ENCODE results near the gene EPB41L2.
"Not testable (repeated sequence)": the region's sequence is repeated elsewhere in the genome, so short reads cannot be mapped to it uniquely, and the experiment has no call there.

Gene EPB41L2

DNA sequence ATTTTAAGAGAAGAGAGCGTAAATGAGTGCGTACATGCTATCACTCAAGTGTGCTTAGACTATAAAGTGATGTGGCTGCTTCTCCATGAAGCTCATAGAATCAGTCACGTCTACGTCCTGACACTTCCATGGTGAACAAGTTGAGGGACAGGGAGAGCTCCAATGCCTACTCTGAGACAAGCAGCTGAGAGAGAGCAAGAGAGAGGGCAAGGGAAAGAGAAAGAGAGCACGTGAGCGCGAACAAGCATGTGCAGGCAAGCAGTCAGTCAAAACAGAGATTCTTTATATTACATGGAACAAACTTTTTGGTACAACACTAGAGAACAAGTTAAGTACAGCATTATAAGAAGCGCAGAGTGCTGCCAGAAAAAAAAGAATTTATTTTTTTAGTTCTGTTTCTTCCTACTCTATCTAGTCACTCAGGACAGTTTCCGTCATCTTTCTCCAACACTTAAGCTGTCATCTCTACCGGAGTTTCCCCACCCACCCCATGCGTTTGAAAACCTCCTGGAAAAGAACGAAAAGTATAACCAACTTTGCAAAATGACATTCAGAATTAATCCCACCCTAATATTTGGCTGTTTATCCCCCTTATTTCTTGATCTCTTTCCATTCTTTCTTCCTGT is 61.8 kb downstream of the EPB41L2 start:
- DNase-seq, result peak; percentile 62

DNA sequence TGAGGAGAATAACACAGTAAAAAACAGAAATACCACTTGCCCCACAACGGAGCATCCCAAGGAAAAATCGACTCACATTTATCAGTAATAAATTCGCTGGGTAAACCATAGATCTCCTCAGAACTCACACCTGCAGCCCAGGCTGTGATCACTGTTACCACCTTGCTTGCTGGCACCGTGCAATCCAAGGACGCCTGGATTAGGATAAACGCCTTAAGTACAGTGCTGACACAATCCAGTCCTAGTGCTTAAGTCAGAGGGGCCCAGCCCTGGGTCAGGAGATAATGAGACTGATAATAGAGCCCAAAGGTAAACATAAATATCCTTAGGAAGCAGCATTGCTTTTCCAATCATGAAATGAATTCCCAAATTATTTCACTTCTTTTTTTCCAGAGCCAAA is 62.5 kb downstream of the EPB41L2 start:
- DNase-seq, result peak; percentile 40

DNA sequence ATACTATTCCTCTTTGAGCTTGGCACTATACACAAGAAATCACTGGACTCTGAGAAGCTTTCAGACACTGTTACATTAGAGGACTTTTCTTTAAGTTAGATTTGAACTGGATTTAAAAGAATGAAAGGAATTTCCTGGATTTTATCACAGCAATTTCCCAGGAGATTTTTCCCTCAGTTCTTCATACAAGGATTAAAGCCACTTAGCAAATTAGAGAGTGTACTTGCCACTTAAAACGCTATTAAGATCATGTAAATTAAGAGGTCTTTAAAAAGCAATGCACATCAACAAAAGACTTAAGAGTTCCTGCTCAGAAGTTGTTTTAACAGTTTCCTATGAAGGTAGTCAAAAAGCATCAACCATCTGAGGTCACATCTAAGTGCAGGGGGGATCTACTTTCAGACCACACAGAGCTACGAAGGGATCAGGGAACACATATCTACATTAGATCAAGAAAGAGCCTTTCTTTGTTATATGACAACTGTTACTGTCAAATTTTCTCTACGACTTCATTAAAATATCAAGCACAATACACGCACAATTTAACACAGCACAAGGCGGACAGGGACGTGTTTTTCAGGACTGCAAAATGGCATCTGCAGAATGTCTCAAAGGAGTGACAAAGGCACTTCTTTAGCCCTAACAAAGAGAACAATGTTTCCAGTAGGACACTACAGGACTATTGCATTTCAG is 65.8 kb downstream of the EPB41L2 start:
- peak; percentile 61 for DNase-seq

DNA sequence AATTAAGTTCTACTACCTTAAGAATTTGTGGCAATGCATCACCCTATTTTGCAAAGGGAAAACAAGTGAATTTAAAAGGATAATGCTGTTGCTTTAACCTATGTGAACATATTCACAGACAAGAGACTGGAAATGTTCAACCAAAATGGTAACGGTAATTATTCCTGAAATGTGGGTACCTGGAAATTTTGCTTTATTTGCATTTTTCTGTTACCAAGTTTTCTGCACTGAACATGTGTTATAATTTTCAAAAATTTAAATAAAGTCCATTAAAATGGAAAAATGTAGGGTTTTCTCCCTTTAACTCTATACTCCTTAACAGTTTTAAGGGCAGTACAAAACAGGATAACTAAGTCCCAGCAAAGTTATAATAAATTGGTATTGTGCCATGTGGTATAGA is 66.4 kb downstream of the EPB41L2 start:
- DNase-seq, result no peak

DNA sequence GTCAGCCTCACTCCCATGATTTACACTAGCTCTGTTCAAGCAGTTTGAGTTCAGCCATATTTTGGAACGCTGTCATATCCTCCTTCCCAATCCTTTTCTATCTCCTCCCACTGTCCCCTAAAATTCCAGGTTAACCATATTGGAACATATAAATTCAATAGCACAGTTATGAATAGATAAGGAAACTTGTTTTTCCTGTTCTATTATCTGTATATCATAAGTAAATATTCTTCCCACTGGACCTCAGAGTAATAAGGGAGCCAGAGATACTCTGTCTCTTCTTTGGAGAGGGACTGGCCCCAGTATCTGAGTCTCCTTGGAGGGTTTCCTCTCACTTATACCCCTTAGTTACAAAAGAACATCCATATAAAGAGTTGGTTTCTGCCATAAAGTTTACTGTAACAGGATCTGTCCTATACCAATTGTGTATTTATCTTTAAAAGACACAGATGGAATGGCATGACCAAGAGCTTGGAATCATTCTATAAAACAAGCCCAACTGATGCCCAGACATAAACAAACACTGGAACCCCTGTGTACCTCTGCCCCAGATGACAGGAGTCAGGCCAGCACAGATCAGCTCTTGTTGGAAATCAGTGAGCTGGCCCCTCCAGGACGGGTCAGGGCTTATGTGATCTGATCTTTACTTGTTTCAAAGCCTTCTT is 67.1 kb downstream of the EPB41L2 start:
- DNase-seq, result no peak

DNA sequence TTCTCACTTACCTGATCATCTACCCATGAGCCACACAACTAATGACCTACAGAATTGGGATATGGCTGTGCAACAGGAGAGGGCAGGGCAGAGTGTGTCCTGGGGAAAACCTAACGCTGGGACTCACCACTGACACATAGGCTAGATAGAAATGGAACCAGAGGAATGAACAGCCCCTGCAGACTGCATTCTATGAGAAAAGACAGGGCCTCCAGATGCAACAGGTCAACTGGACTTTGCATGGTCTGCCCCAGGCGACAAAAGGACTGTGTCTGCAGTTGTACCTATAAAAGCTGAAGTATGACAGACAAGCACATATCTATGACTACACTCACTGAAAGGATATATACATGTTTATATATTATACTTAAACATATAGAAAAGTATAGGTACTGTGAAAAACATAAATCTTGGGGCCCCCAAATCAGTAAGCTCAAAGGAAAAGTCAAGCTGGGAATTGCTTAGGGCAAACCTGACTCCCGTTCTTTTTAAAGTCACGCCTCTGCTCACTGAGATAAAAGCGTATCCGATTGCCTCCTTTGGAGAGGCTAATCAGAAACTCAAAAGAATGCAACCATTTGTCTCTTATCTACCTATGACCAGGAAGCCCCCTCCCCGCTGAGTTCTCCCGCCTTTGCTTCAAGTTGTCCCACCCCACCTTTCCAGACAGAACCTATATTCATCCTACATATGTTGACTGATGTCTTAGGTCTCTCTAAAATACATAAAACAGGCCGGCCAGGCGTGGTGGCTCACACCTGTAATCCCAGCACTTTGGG is 68.5 kb downstream of the EPB41L2 start:
- no peak for DNase-seq

DNA sequence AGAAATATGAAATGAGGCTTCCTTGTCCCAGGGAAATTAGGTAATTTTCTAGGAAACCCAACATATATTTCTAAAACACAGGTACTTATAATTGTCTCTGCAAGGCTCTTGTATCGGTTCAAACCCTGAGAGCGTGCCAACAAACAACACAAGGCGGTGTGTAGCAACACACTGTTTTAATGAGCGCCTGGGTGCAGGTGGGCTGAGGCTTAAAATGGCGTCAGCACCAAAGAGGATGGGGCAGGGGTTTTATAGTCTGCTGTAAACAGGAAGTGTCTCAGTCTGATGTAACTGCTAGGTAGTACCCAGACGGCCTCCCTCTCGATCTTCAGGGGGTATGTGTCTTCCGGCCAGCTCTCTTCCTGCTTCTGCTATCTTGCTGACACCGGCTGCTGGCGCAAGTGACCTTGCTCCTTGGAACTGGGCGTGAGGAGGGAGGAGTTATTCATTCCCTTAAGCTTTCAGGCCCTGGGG is 69.7 kb downstream of the EPB41L2 start:
- peak; percentile 92 for DNase-seq

DNA sequence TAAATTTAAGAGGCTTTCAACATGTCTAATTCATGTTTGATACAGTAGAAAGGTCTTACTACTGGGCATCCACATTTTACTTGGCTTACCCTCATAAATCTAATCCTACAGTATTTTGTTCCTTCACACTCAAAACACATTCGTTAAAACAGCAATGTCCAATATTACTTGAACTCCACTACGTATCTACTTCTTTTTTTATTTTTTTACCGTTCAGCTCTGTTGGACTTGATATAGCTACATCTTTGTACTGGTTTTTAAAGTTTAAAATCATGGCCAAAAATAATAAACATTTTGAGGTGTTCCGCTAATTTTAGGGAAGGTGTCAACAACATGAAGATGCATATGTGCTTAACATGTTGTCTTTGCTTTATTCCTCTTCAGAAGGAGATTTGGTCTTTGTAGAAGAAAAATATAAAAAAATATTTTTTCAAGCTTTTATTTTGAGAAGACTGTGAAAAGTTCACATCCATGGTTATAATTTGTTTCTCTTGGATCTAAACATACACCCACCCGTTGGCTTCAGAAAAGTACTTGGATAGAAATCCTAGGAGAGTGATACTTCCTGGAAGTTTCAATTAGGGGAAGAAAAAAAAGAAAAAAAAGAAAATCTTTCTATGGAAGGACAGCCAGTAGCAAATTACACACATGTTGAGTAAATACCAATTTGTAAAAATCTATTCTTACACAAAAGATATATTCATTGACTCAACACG is 71.5 kb downstream of the EPB41L2 start:
- DNase-seq, result no peak

DNA sequence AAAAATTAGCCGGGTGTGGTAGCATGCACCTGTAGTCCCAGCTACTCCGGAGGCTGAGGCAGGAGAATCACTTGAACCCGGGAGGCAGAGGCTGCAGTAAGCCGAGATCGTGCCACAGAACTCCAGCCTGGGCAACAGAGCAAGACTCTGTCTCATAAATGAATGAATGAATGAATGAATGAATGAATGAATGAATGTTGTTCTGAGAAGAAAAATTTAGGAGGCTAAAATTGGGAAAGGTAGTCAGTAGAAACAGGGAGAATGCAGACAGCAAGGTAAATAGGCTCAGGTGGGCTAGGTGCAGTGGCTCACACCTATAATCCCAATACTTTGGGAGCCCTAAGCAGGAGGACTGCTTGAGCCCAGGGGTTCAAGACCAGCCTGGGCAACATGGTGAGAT is 75.5 kb downstream of the EPB41L2 start:
- not testable (repeated sequence) for DNase-seq

DNA sequence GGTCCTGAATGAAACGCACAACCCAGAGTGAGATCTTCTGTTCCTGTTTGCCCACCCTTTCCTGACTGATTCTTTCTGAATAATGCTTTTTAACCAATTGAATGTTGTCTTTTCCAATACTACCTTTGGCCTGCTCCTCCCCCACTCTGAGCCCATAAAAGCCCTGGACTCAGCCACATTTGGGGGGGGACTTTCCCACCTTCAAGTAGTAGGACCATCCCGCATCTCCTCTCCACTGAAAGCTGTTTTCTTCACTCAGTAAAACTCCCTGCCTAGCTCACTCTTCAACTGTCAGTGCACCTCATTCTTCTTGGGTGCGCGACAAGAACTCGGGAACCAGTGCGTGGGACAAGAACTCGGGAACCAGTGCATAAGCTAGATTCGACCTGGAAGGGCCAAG is 77.9 kb downstream of the EPB41L2 start:
- no peak for DNase-seq

DNA sequence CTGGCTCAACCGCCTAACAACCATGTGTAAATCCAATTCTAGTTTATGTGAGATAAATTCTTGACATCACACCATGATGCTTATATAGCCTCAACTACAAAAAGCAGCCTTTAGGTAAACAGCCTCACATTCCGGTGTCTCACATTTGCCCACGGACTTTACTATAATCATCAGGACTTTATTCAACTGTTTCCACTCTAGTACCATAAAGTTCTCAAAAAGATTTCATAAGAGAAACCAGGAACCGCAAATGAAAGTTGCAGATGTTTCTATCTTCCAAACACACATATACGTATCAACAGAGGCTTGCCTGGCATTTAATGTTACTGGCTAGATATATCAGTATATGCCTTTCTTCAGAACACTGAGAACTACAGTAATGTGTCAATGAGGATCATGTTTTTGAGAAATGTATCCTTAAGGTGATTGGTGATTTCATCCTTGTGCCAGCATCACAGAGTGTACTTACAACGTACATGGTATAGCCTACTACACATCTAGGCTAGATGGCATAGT is 80.0 kb downstream of the EPB41L2 start:
- peak; percentile 63 for DNase-seq

DNA sequence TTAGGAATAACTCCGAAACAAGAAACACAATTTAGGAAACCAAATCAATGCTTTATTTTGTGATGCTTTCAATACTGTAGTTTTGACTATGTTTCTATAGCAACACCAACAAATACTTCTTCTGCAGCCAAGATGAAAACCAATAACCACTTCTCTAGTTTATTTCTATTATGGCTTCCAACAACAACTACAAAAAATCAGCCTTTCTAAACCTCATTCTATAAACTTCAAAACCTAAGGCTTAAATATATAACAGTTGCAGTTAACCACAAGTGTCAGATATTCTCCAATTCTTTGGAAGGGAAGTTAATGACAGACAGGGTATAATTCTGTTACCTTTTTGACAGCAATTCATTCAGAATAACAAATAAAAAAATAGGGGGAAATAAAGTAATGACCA is 80.9 kb downstream of the EPB41L2 start:
- DNase-seq, result no peak

DNA sequence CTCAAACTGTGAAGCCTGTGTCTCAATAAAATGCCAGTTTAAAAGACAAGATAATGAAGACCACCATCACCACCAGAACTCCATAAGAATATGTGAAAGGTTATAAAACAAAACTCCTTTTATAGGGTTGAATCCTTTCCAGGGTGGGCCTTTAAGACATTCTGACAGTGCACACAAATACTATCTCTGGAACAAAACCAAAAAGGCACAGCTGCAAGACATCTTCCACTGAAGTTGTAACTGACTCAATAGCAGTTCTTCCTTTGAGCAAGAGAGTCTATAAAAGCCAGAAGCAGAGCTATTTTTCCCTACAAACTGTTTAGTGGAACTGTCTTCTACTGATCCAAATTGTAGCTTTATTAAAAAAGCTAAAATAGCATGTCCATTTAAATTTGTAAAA is 81.6 kb downstream of the EPB41L2 start:
- peak; percentile 72 for DNase-seq

DNA sequence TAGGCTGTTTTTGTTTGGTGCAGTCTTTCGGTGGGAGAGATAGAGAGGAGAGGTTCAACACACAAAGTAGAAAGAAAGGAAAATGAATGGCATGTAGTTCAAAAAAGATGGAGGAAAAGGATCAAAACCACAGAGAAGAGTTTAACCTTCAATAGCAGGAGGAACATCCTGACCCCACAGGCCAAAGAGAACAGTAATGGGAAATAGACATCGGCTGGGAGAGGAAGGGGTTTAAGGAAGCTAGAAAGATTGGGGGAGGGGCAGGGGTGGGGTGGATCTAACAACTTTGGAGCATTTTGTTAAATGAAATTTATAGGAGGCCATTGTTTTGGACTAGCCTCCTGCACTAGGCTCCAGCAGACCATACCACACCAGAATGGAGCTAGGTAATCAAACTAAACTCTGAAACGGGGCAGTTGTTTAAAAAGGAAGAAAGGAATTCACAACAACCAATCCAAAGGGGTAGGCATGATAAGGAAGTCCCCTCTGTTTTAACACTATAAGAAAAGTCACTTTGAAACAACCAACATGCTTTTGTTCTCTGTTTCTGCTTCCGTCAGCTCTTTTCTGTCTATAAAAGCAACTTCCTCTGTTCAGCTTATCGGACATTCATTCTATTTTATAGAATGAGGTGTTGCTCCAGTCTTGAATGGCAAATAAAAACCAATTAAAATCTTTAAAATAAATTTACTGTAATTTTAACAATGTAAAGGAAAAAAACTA is 82.6 kb downstream of the EPB41L2 start:
- DNase-seq, result peak; percentile 87

DNA sequence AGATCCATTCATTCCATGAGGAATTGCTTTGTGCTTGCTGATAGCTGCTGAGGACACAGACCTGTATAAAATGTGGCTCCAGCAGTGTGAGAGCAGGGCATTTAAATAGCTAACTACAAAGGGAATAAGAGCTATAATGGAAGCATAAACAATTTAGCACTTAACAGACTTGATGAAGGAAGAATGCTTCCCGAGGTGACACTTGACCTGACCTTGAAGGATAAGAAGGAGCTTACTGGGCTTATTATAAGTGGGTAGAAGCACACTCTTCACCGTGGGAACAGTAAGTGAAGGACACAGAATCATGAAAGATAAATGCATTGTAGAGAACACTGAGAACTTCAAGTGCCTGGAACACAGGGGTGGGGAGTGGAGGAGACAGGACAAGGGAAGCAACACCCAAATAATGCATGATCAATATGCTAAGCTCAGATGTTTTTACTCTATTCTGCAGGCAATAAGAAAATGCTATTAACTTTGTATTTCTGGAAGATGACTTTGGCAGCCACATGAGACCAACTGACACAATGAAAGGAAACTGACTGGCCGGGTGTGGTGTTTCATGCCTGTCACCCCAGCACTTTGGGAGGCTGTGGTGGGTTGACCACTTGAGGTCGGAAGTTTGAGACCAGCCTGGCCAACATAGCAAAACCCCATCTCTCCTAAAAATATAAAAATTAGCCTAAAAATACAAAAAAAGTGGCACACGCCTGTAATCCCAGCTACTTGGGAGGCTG is 84.2 kb downstream of the EPB41L2 start:
- no peak for DNase-seq

DNA sequence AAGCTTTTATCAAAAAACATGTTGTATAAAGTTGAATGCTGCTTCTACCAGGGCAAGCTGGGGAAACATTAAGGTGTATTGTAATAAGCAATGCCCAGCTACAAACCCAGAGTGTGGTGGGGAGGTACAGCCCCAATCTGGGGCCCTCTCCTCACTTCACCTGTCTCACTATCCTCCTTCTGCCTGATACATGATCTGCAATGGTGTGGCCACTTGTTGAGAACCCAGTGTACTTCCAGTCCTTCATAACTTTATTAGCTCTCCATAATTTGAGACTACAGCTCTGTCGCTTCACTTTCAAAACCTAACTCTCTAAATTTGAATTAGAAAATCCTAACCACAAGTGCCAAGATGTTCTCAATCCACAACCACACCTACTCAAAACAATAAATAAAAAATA is 84.9 kb downstream of the EPB41L2 start:
- DNase-seq, result no peak

DNA sequence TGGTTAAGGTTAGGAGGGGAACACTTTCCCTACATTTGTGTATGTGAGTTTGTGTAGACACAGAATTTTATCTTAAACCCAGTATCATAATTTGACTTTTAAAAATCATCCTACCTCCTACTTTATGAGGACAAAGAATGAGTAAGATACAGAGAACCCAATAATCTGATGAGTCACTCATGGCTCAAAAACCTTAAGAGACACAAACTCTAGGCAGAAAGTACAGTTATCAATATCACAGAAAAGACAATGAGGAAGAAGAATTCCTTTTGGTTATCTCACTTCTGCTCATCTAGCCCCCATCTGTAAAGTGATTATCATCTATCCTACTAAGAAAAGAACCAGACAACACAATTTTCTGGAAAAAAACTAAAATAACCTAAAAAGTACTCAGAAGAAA is 87.7 kb downstream of the EPB41L2 start:
- peak; percentile 36 for DNase-seq

DNA sequence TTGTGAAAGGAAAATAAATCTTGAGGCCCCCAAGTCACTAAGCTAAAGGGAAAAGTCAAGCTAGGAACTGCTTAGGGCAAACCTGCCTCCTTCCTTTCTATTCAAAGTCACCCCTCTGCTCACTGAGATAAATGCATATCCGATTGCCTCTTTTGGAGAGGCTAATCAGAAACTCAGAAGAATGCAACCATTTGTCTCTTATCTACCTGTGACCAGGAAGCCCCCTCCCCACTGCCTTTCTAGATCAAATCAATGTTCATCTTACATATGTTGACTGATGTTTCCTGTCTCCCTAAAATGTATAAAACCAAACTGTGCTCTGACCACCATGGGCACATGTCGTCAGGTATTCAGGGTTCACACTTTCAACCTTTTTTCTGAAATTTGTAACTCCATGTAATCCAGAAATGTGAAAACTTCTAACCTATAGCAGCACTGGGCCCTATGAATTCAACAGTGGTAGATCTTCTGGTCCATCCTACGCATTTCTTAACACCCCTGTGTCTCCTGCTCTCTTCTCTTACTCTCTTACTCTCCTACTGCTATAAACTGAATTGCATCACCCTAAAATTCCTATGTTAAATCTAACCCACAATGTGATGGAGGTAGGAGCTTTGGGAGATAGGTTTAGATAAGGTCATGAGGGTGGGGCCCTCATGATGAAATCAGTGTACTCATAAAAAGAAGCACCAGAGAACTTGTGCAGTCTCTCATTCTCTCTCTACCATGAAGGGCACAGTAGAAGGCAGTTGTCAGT is 89.3 kb downstream of the EPB41L2 start:
- DNase-seq, result peak; percentile 36

DNA sequence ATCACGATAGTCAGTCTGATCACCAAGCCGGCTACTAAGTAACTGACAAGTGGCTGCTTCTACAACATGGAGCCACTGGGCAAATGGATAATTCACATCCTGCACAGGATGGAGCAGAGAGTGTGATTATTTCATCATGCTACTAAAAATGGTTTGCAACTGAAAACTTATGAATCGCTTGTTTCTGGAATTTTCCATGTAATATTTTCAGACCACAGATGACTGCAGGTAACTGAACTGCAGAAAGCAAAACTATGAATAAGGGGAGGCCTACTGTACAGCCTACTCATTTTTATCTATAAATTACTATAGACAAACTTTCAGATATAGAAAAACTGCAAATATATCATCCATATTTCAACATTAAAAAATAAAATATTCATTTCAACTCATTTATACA is 91.5 kb downstream of the EPB41L2 start:
- DNase-seq, result no peak

DNA sequence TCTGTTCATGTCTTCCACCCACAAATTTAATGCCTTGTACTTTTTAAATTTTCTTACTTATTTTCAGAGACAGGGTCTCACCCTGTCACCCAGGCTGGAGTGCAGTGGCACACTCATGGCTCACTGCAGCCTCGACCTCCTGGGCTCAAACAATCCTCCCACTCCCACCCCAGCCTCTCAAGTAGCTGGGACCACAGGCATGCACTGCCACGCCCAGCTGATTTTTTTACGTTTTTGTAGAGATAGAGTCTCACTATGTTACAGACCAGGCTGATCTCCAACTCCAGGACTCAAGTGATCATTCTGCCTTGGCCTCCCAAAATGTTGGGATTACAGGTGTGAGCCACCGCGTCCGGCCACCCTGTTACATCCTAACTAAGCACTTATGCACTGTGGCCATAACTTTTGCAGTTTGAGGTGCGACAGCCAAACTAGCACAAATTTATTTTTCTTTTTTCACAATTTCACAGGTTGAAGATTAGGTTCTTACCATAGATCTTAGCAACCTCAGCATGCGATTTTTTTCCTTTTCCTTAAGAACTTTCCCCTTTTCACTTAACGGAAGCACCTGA is 92.1 kb downstream of the EPB41L2 start:
- DNase-seq, result no peak
